ENCODE data around the gene E4F1. TPM values are rescaled to one million over a fixed set of nuclear protein-coding genes. Genes with fewer than 3 reads are reported as not detected.

Gene E4F1
- total and polyA plus RNA-seq, 8 donors, result 8.7 to 48.4 (median 9.9) TPM

- no peak for TF ChIP-seq CTCF (IDR thresholded peaks at IDR 0.05)
- 91 to 94% methylated on average over 9 of the region's 9 CpGs for WGBS, 2 donors
Measured at GRCh38 chr16:2207872-2208271, 15.5 kb upstream of the E4F1 start.

GRCh38 chr16:2208308-2208707, 15.1 kb upstream of the E4F1 start:
- no peak for TF ChIP-seq CTCF (IDR thresholded peaks at IDR 0.05)
- no peak for FAIRE-seq
- intact Hi-C loops (cut with DNase I), result no loop called here

More at GRCh38 chr16:2207872-2208271, 15.5 kb upstream of the E4F1 start:
- H3K27me3 ChIP-seq, result no peaks in the 10 kb centered on the region
- FAIRE-seq (no peak), DNase-seq (peak in 1 of 6 donors; percentile 66), ATAC-seq (no peak)
- intact Hi-C loops (cut with DNase I), result no loop called here
- peaks cover under 1 to 18% (median 8%) of the 10 kb centered on the region in 3 donors for H3K4me1 ChIP-seq
- no peaks in the 10 kb centered on the region for H3K9me3 ChIP-seq
- no peak overlapping the region for H3K4me3 ChIP-seq
- H3K36me3 ChIP-seq, result peaks cover 0 to 23% (median 5%) of the 10 kb centered on the region in 3 donors
- H3K27ac ChIP-seq, result no peak overlapping the region

GRCh38 chr16:2208772-2209171, 14.6 kb upstream of the E4F1 start:
- TF ChIP-seq CTCF (IDR thresholded peaks at IDR 0.05), result no peak
- no peak for FAIRE-seq
- intact Hi-C loops (cut with DNase I), result no loop called here
- Histone ChIP-seq H3K27me3 (no peaks in the 10 kb centered on the region), H3K9me3 (no peaks in the 10 kb centered on the region), H3K27ac (no peak overlapping the region), H3K36me3 (peaks cover 0 to 23% (median 5%) of the 10 kb centered on the region in 3 donors), H3K4me1 (peaks cover 8 to 26% (median 17%) of the 10 kb centered on the region in 3 donors), H3K4me3 (no peak overlapping the region)
- no peak for ATAC-seq
- peak in 2 of 6 donors; percentile 41 to 75 for DNase-seq
- WGBS, 2 donors, result 93 to 96% methylated on average over 9 of the region's 9 CpGs

More at GRCh38 chr16:2208308-2208707, 15.1 kb upstream of the E4F1 start:
- WGBS, 2 donors, result 83 to 88% methylated on average over 19 to 23 of the region's 23 CpGs
- H3K9me3 ChIP-seq, result no peaks in the 10 kb centered on the region
- H3K36me3 ChIP-seq, result peaks cover 0 to 23% (median 5%) of the 10 kb centered on the region in 3 donors
- ATAC-seq (no peak), DNase-seq (peak in 2 of 6 donors; percentile 52 to 78)
- peaks cover 5 to 22% (median 12%) of the 10 kb centered on the region in 3 donors for H3K4me1 ChIP-seq
- H3K27ac ChIP-seq, result no peak overlapping the region
- H3K27me3 ChIP-seq, result no peaks in the 10 kb centered on the region
- H3K4me3 ChIP-seq, result no peak overlapping the region

- Histone ChIP-seq H3K4me1 (peaks cover 12 to 29% (median 18%) of the 10 kb centered on the region in 3 donors), H3K4me3 (no peak overlapping the region), H3K9me3 (no peaks in the 10 kb centered on the region), H3K27ac (no peak overlapping the region), H3K27me3 (no peaks in the 10 kb centered on the region), H3K36me3 (peaks cover 0 to 23% (median 5%) of the 10 kb centered on the region in 3 donors)
- intact Hi-C loops (cut with DNase I), result no loop called here
- no peak for FAIRE-seq
- 92 to 93% methylated on average over 28 to 29 of the region's 29 CpGs for WGBS, 2 donors
- no peak for ATAC-seq
- TF ChIP-seq CTCF (IDR thresholded peaks at IDR 0.05), result no peak
- peak in 2 of 6 donors; percentile 45 to 74 for DNase-seq
Measured at GRCh38 chr16:2209258-2210008, 14.0 kb upstream of the E4F1 start.

- Histone ChIP-seq H3K9me3 (no peaks in the 10 kb centered on the region), H3K27me3 (no peaks in the 10 kb centered on the region), H3K36me3 (peaks cover 0 to 23% (median 5%) of the 10 kb centered on the region in 3 donors), H3K4me3 (no peak overlapping the region), H3K27ac (no peak overlapping the region), H3K4me1 (peaks cover 12 to 25% (median 18%) of the 10 kb centered on the region in 3 donors)
- no peak for FAIRE-seq
- ATAC-seq, result no peak
- no peak for TF ChIP-seq CTCF (IDR thresholded peaks at IDR 0.05)
- intact Hi-C loops (cut with DNase I), result no loop called here
- peak in 3 of 6 donors; percentile 41 to 76 (median 53) for DNase-seq
- WGBS, 2 donors, result 92 to 95% methylated on average over 17 of the region's 17 CpGs
Measured at GRCh38 chr16:2210009-2210332, 13.4 kb upstream of the E4F1 start.

All from pancreas (tissue), 10 donors.